GM12865 (cell line): ENCODE data around the gene PSMB7.

Source experiments
- DNase-seq: peaks from one replicate; pipeline ENCODE4 v3.0.0; 2010; ENCODE audit warnings: low read depth
- H3K4me3 ChIP-seq: 2 replicates; pipeline ENCODE4 v1.5.1; 2011; ENCODE audit warnings: mild to moderate bottlenecking, low read depth, low read length, control low read depth
- TF ChIP-seq, protein P1 (sequence below): IDR thresholded peaks from 2 replicates; pipeline ENCODE4 v1.5.1; 2011; ENCODE audit warnings: low read length, control low read depth, low read depth, inconsistent platforms; ENCODE audit not compliant: insufficient read depth; ENCODE audit errors: missing control alignments

The PSMB7 gene

GRCh38 chr9:124392254-124392870 is 22.9 kb downstream of the PSMB7 start:
- no peak overlapping the region for H3K4me3 ChIP-seq
- DNase-seq: no peak
- TF ChIP-seq, protein P1, sequence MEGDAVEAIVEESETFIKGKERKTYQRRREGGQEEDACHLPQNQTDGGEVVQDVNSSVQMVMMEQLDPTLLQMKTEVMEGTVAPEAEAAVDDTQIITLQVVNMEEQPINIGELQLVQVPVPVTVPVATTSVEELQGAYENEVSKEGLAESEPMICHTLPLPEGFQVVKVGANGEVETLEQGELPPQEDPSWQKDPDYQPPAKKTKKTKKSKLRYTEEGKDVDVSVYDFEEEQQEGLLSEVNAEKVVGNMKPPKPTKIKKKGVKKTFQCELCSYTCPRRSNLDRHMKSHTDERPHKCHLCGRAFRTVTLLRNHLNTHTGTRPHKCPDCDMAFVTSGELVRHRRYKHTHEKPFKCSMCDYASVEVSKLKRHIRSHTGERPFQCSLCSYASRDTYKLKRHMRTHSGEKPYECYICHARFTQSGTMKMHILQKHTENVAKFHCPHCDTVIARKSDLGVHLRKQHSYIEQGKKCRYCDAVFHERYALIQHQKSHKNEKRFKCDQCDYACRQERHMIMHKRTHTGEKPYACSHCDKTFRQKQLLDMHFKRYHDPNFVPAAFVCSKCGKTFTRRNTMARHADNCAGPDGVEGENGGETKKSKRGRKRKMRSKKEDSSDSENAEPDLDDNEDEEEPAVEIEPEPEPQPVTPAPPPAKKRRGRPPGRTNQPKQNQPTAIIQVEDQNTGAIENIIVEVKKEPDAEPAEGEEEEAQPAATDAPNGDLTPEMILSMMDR: no peak

DNA sequence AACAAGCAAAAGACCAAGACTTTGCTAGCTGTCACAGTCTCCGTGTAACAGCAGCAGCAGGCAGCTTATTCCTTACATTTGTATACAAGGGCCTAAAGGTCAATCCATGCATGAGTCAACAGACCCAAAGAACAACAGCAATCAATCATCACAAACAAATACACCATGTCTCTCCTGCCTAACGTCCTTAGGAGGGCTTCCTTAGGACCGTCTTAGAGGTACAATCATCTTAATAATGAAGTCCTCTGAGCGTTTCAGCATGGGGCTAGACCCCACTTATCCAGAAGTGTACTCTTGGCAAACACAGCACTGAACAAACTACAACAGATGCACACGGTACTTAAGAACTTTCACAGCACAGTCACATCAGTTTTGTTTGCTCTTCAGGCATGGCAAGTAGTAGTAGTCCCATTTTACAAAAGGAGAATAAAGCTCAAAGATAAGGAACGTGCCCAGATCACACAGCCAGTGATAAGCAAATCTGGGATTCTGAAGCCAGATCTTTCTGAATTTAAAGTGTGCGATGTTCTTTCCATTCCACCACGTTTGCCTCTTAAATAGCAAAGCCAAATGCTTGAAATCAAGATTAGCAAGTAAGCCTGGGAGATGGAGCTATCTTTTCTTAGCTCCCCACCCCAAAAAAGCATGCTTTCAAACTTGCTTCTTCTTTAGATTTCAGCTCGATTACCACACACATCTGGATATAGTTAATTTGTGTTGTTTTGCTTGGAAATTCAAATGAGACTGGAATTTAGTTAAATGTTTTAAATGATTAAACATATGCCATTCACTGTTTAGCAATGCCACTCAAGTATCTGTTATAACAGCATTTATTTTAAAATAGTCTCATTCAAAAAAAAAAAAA is 24.2 kb downstream of the PSMB7 start:
- TF ChIP-seq, protein P1: no peak
- no peak for DNase-seq
- no peak overlapping the region for H3K4me3 ChIP-seq

- no peak for DNase-seq
- no peak overlapping the region for H3K4me3 ChIP-seq
- TF ChIP-seq, protein P1: no peak
These were observed 25.9 kb downstream of the PSMB7 start for GRCh38 chr9:124389146-124389939.

GRCh38 chr9:124388275-124389048 is 26.8 kb downstream of the PSMB7 start:
- no peak for DNase-seq
- H3K4me3 ChIP-seq: no peak overlapping the region
- TF ChIP-seq, protein P1: no peak

DNA sequence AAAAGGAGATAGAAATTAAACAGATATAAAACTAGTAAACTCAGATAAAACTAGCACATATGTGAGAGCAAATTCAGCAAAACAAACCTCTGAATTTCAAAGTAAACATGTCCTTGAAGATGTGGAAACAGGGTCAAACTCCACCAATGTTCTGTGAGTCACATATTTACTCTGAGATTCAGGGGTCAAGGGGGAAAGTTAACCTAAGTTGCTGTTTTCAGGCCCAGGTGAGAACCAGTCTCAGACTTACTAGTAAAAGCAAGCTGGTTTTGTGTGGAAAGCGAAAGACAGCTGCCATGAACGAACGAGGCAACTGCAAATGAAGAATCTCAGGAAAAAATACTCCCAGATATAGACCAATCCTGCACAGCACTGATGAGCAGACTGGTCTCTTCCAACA is 29.0 kb downstream of the PSMB7 start:
- H3K4me3 ChIP-seq: no peak overlapping the region
- DNase-seq: no peak
- TF ChIP-seq, protein P1: no peak

GRCh38 chr9:124385623-124386022 is 29.6 kb downstream of the PSMB7 start:
- TF ChIP-seq, protein P1: no peak
- no peak for DNase-seq
- H3K4me3 ChIP-seq: no peak overlapping the region
